H9 (cell line): ENCODE measurements around the gene PCCA. TPM values are rescaled to one million over a fixed set of nuclear protein-coding genes. Genes with fewer than 3 reads are reported as not detected.

ENCODE experiments used
- DNase-seq: peaks from one replicate; pipeline ENCODE4 v3.0.0-alpha.2; 2017
- H2AFZ ChIP-seq: one replicate; pipeline ENCODE4 v1.6.1; 2013; ENCODE audit warnings: mild to moderate bottlenecking, low read length, control low read depth, moderate library complexity
- H2AK5ac ChIP-seq: 2 replicates; pipeline ENCODE4 v1.6.1; 2013; ENCODE audit warnings: low read length, control low read depth, mixed read lengths; ENCODE audit not compliant: insufficient read length
- H2BK120ac ChIP-seq: one replicate; pipeline ENCODE4 v1.6.1; 2013; ENCODE audit warnings: low read depth, mild to moderate bottlenecking, low read length, control low read depth, inconsistent platforms; ENCODE audit not compliant: poor library complexity, severe bottlenecking
- H2BK12ac ChIP-seq: 2 replicates; pipeline ENCODE4 v1.6.1; 2013; ENCODE audit warnings: low read length, control low read depth, mixed read lengths, low read depth; ENCODE audit not compliant: insufficient read length
- H2BK15ac ChIP-seq: 2 replicates; pipeline ENCODE4 v1.6.1; 2013; ENCODE audit warnings: low read depth, low read length, control low read depth
- H2BK20ac ChIP-seq: one replicate; pipeline ENCODE4 v1.6.1; 2013; ENCODE audit warnings: low read depth, mild to moderate bottlenecking, low read length, control low read depth, inconsistent platforms; ENCODE audit not compliant: poor library complexity, severe bottlenecking
- H2BK5ac ChIP-seq: 2 replicates; pipeline ENCODE4 v1.6.1; 2013; ENCODE audit warnings: low read length, control low read depth, mixed read lengths; ENCODE audit not compliant: insufficient read length
- H3K14ac ChIP-seq: 2 replicates; pipeline ENCODE4 v1.6.1; 2013; ENCODE audit warnings: low read length, control low read depth; ENCODE audit not compliant: insufficient read depth
- H3K18ac ChIP-seq: 2 replicates; pipeline ENCODE4 v1.6.1; 2013; ENCODE audit warnings: low read depth, mild to moderate bottlenecking, mixed read lengths, low read length, control low read depth; ENCODE audit not compliant: insufficient read length
- H3K23ac ChIP-seq: 2 replicates; pipeline ENCODE4 v1.6.1; 2013; ENCODE audit warnings: low read length, control low read depth, mixed read lengths, low read depth; ENCODE audit not compliant: insufficient read length
- H3K23me2 ChIP-seq: 2 replicates; pipeline ENCODE4 v1.6.1; 2013; ENCODE audit warnings: low read depth, mild to moderate bottlenecking, mixed read lengths, low read length, control low read depth; ENCODE audit not compliant: insufficient read length, poor library complexity, severe bottlenecking
- H3K27ac ChIP-seq: 2 replicates; pipeline ENCODE4 v1.5.1; 2013; ENCODE audit warnings: low read length, control low read depth, mixed read lengths, low read depth; ENCODE audit not compliant: insufficient read length
- H3K27me3 ChIP-seq: 2 replicates; pipeline ENCODE4 v1.6.1; 2013; ENCODE audit warnings: low read length, control low read depth, inconsistent platforms; ENCODE audit not compliant: insufficient read depth
- H3K4ac ChIP-seq: 2 replicates; pipeline ENCODE4 v1.6.1; 2013; ENCODE audit warnings: low read depth, mild to moderate bottlenecking, control low read depth, inconsistent platforms, low read length, moderate library complexity
- H3K4me1 ChIP-seq: 2 replicates; pipeline ENCODE4 v1.6.1; 2013; ENCODE audit warnings: low read length, control low read depth, inconsistent platforms; ENCODE audit not compliant: insufficient read depth
- H3K4me2 ChIP-seq: 2 replicates; pipeline ENCODE4 v1.6.1; 2013; ENCODE audit warnings: low read length, control low read depth, mixed read lengths; ENCODE audit not compliant: insufficient read length, insufficient read depth
- H3K56ac ChIP-seq: 2 replicates; pipeline ENCODE4 v1.6.1; 2013; ENCODE audit warnings: low read depth, mild to moderate bottlenecking, mixed read lengths, low read length, control low read depth; ENCODE audit not compliant: insufficient read length
- H3K79me1 ChIP-seq: 2 replicates; pipeline ENCODE4 v1.6.1; 2013; ENCODE audit warnings: low read depth, mild to moderate bottlenecking, moderate library complexity, low read length, control low read depth, inconsistent platforms; ENCODE audit not compliant: insufficient read depth, poor library complexity, severe bottlenecking
- H3K79me2 ChIP-seq: 2 replicates; pipeline ENCODE4 v1.6.1; 2013; ENCODE audit warnings: low read length, control low read depth, inconsistent platforms; ENCODE audit not compliant: insufficient read depth
- H3K9ac ChIP-seq: 2 replicates; pipeline ENCODE4 v1.6.1; 2013; ENCODE audit warnings: low read length, control low read depth, mixed read lengths; ENCODE audit not compliant: insufficient read length; ENCODE audit errors: extremely low read depth
- H3K9me3 ChIP-seq: one replicate; pipeline ENCODE4 v1.6.1; 2013; ENCODE audit warnings: low read depth, low read length, inconsistent platforms; ENCODE audit not compliant: control insufficient read depth
- H3T11ph ChIP-seq: one replicate; pipeline ENCODE4 v1.6.1; 2013; ENCODE audit warnings: mild to moderate bottlenecking, low read length, control low read depth, inconsistent platforms
- H4K20me1 ChIP-seq: one replicate; pipeline ENCODE4 v1.6.1; 2013; ENCODE audit not compliant: control insufficient read depth, insufficient read length, insufficient read depth
- H4K5ac ChIP-seq: 2 replicates; pipeline ENCODE4 v1.6.1; 2013; ENCODE audit warnings: low read depth, mild to moderate bottlenecking, mixed read lengths, low read length, control low read depth; ENCODE audit not compliant: insufficient read length
- H4K8ac ChIP-seq: replicated peaks from 2 replicates; pipeline ENCODE4 v1.6.1; 2013; ENCODE audit warnings: low read length, control low read depth, mixed read lengths, low read depth; ENCODE audit not compliant: insufficient read length
- H4K91ac ChIP-seq: 2 replicates; pipeline ENCODE4 v1.6.1; 2013; ENCODE audit warnings: low read depth, mild to moderate bottlenecking, moderate library complexity, mixed read lengths, low read length, control low read depth; ENCODE audit not compliant: insufficient read length
- H3K27ac Mint-ChIP-seq, 3 experiments: 2 replicates in 2 of 3; 3 replicates in 1 of 3; pipeline ENCODE4 v1.8.0; 2020 to 2021; ENCODE audit warnings: mixed read lengths in 3 of 3, mild to moderate bottlenecking in 1 of 3, moderate library complexity in 1 of 3
- H3K27me3 Mint-ChIP-seq: 2 replicates; pipeline ENCODE4 v1.8.0; 2021; ENCODE audit warnings: low read depth, mild to moderate bottlenecking, moderate library complexity, mixed read lengths
- H3K36me3 Mint-ChIP-seq, 3 experiments: 2 replicates in 2 of 3; 3 replicates in 1 of 3; pipeline ENCODE4 v1.8.0; 2020 to 2021; ENCODE audit warnings: low read depth in 3 of 3, mixed read lengths in 3 of 3; ENCODE audit not compliant: insufficient read depth in 1 of 3
- H3K4me1 Mint-ChIP-seq, 2 experiments: 2 replicates each; pipeline ENCODE4 v1.8.0; 2020; ENCODE audit warnings: mixed read lengths in 2 of 2
- H3K4me3 Mint-ChIP-seq, 2 experiments: 2 replicates in 1 of 2; 3 replicates in 1 of 2; pipeline ENCODE4 v1.8.0; 2020 to 2021; ENCODE audit warnings: mild to moderate bottlenecking in 2 of 2, mixed read lengths in 2 of 2, moderate library complexity in 1 of 2
- H3K9me3 Mint-ChIP-seq, 2 experiments: 2 replicates in 1 of 2; 3 replicates in 1 of 2; pipeline ENCODE4 v1.8.0; 2020; ENCODE audit warnings: mild to moderate bottlenecking in 2 of 2, mixed read lengths in 2 of 2, moderate library complexity in 1 of 2
- CTCF ChIP-seq: fragments of 200-600 bp; sonication (generic); conservative IDR thresholded peaks from 3 replicates; pipeline ENCODE4 v1.8.0; 2021; ENCODE audit warnings: antibody characterized with exemption, mild to moderate bottlenecking
- WGBS: extraction: QIAGEN DNeasy Blood & Tissue Kit; methylation state at CpG from one replicate; pipeline ENCODE4 v1.1.7; 2013; ENCODE audit warnings: missing lambda C conversion rate, low lambda C conversion rate, mixed read lengths; ENCODE audit not compliant: insufficient read length; ENCODE audit errors: extremely low coverage; 5-methylcytosine and 5-hydroxymethylcytosine counted together
- total RNA-seq: library from RNA; stranded (reverse); gene quantifications from 2 replicates; pipeline ENCODE4 v1.2.1, GENCODE V29; 2021

Gene PCCA
- total RNA-seq, 1 experiment from 2014 or later, result 56.5 TPM

GRCh38 chr13:100363874-100364273, 275.0 kb downstream of the PCCA start:
- Histone ChIP-seq H3K27ac (no peak overlapping the region), H2BK20ac (no peak overlapping the region), H3T11ph (no peak overlapping the region), H3K4ac (no peak overlapping the region), H3K27me3 (no peaks in the 10 kb centered on the region), H4K8ac (no peak overlapping the region), H4K5ac (no peak overlapping the region), H4K20me1 (no peaks in the 10 kb centered on the region), H3K4me1 (peaks cover 6% of the 10 kb centered on the region; the same call in 1 of the 2 replicates), H3K79me1 (no peaks in the 10 kb centered on the region), H3K56ac (no peak overlapping the region), H3K9ac (no peak overlapping the region), H2BK5ac (no peak overlapping the region), H3K23me2 (no peaks in the 10 kb centered on the region), H3K14ac (no peak overlapping the region), H2AK5ac (no peak overlapping the region), H3K9me3 (no peaks in the 10 kb centered on the region), H2AFZ (no peak overlapping the region), H2BK12ac (no peak overlapping the region), H2BK120ac (no peak overlapping the region), H3K23ac (no peak overlapping the region), H3K4me2 (no peak overlapping the region), H3K79me2 (no peaks in the 10 kb centered on the region), H2BK15ac (no peak overlapping the region), H3K18ac (no peak overlapping the region), H4K91ac (no peak overlapping the region)
- no peak overlapping the region for H3K27ac Mint-ChIP-seq
- no peak for DNase-seq
- peaks cover 0 to 9% (median 0%) of the 10 kb centered on the region in 3 experiments; a peak in 3 of 7 replicates for H3K36me3 Mint-ChIP-seq
- no peaks in the 10 kb centered on the region for H3K9me3 Mint-ChIP-seq
- no peak overlapping the region for H3K4me3 Mint-ChIP-seq
- no peaks in the 10 kb centered on the region for H3K27me3 Mint-ChIP-seq
- no peak for TF ChIP-seq CTCF
- peaks cover 17 to 19% of the 10 kb centered on the region in 2 experiments for H3K4me1 Mint-ChIP-seq
- WGBS, result no CpG with 5 or more reads among the region's 2 CpGs
